Ascending aorta (tissue), 2 donors: ENCODE data around the gene HSD17B1. TPM values are rescaled to one million over a fixed set of nuclear protein-coding genes. Genes with fewer than 3 reads are reported as not detected.

Experiments
- DNase-seq, 2 donors: peaks; one replicate each; pipeline ENCODE4 v3.0.0-alpha.2; 2019; ENCODE audit warnings: low spot score in 2 of 2
- H3K27ac ChIP-seq, 2 donors: fragments of 200-600 bp; sonication (generic); one replicate each; pipeline ENCODE4 v1.5.1; 2016 to 2017; ENCODE audit warnings: mild to moderate bottlenecking in 1 of 2
- H3K27me3 ChIP-seq: fragments of 200-600 bp; sonication (generic); one replicate; pipeline ENCODE4 v1.5.1; 2017
- H3K36me3 ChIP-seq, 2 donors: fragments of 200-600 bp; sonication (generic); one replicate each; pipeline ENCODE4 v1.5.1; 2016
- H3K4me1 ChIP-seq, 2 donors: fragments of 200-600 bp; sonication (generic); one replicate each; pipeline ENCODE4 v1.5.1; 2016 to 2017; ENCODE audit warnings: mild to moderate bottlenecking in 1 of 2
- H3K4me3 ChIP-seq, 2 donors: fragments of 200-600 bp; sonication (generic); one replicate each; pipeline ENCODE4 v1.5.1; 2016 to 2017; ENCODE audit warnings: mild to moderate bottlenecking in 1 of 2
- H3K9me3 ChIP-seq, 2 donors: fragments of 200-600 bp; sonication (generic); one replicate each; pipeline ENCODE4 v1.5.1; 2016
- intact Hi-C: fragments of 100-400 bp; cut with DNase I; formaldehyde crosslinking; loops from one replicate; pipeline ENCODE4 v1.15.1; 2023
- total RNA-seq: library from RNA; depleted of rRNA; stranded (reverse); fragments of >200 nt; gene quantifications from one replicate; pipeline ENCODE4 v1.1.0, GENCODE V29; 2016
- TF ChIP-seq, protein P1 (sequence below), 3 experiments: fragments of 200-600 bp in 2 of 3; fragments of 450-650 bp in 1 of 3; sonication (generic) in 2 of 3; IDR thresholded peaks; one replicate each; pipeline ENCODE4 v1.5.1; 2016 to 2019; ENCODE audit warnings: antibody characterized with exemption in 3 of 3, mild to moderate bottlenecking in 1 of 3, moderate library complexity in 1 of 3

Gene HSD17B1
- total RNA-seq, 1 donor from 2014 or later, result not detected

- intact Hi-C loops, result loop anchor here (1.0 kb wide), 1 partner anchor 31 kb away; the partner anchor contains the start of gene NAGLU
- Histone ChIP-seq H3K27ac (peak within 1 kb of the TSS; percentile 89 to 97), H3K4me3 (peak within 1 kb of the TSS; percentile 70 to 82), H3K4me1 (peaks cover 5 to 31% of the 10 kb centered on the region in 2 donors), H3K27me3 (no peaks in the 10 kb centered on the region), H3K36me3 (peaks cover 39 to 56% of the 10 kb centered on the region in 2 donors), H3K9me3 (no peaks in the 10 kb centered on the region)
- DNase-seq, result peak; percentile 71 to 97
- TF ChIP-seq, protein P1, sequence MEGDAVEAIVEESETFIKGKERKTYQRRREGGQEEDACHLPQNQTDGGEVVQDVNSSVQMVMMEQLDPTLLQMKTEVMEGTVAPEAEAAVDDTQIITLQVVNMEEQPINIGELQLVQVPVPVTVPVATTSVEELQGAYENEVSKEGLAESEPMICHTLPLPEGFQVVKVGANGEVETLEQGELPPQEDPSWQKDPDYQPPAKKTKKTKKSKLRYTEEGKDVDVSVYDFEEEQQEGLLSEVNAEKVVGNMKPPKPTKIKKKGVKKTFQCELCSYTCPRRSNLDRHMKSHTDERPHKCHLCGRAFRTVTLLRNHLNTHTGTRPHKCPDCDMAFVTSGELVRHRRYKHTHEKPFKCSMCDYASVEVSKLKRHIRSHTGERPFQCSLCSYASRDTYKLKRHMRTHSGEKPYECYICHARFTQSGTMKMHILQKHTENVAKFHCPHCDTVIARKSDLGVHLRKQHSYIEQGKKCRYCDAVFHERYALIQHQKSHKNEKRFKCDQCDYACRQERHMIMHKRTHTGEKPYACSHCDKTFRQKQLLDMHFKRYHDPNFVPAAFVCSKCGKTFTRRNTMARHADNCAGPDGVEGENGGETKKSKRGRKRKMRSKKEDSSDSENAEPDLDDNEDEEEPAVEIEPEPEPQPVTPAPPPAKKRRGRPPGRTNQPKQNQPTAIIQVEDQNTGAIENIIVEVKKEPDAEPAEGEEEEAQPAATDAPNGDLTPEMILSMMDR (IDR thresholded peaks at IDR 0.05), result no peak
Measured at GRCh38 chr17:42566883-42567573, 14.3 kb downstream of the HSD17B1 start, which contains the start of gene MLX. Gene MLX, plus strand, starts transcription at chr17:42567100. Its CDS starts 25 bp downstream, at chr17:42567125.

DNA sequence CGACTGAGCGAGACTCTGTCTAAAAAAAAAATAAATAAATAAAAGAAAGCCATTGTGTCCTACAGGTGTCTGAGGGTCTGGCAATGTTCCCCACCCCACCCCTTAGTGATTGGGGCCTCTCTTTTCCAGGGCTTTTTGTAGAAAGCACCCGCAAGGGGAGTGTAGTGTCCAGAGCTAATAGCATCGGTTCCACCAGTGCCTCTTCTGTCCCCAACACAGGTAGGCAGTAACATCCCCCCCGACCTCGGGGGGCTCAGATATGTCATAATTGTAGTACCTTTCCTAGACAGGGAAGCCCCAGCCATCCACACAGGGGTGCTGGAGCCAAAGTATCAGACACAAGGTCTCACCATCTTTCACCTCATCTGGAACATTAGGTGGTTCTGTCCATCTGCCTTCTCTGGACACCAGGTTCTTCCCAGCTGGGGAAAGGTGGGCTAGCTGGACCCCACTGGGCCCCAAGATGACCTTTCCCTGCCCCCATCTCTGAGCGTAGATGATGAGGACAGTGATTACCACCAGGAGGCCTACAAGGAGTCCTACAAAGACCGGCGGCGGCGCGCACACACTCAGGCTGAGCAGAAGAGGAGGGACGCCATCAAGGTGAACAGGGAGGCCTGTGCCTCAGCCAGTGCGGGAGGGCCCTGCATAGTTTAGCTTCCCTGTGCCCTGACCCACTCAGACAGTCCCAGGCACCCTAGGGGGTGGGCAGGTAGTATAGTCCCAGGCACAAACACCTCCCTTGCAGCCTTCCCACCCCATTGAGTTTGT, 15.8 kb downstream of the HSD17B1 start:
- H3K9me3 ChIP-seq, result no peaks in the 10 kb centered on the region
- no peaks in the 10 kb centered on the region for H3K27me3 ChIP-seq
- H3K4me1 ChIP-seq, result peaks cover 0 to 24% of the 10 kb centered on the region in 2 donors
- no peak overlapping the region for H3K4me3 ChIP-seq
- intact Hi-C loops, result no loop called here
- H3K36me3 ChIP-seq, result peaks cover 54 to 71% of the 10 kb centered on the region in 2 donors
- TF ChIP-seq, protein P1 (IDR thresholded peaks at IDR 0.05), result no peak
- no peak for DNase-seq
- peak overlapping the region; percentile 5 to 89 for H3K27ac ChIP-seq

DNA sequence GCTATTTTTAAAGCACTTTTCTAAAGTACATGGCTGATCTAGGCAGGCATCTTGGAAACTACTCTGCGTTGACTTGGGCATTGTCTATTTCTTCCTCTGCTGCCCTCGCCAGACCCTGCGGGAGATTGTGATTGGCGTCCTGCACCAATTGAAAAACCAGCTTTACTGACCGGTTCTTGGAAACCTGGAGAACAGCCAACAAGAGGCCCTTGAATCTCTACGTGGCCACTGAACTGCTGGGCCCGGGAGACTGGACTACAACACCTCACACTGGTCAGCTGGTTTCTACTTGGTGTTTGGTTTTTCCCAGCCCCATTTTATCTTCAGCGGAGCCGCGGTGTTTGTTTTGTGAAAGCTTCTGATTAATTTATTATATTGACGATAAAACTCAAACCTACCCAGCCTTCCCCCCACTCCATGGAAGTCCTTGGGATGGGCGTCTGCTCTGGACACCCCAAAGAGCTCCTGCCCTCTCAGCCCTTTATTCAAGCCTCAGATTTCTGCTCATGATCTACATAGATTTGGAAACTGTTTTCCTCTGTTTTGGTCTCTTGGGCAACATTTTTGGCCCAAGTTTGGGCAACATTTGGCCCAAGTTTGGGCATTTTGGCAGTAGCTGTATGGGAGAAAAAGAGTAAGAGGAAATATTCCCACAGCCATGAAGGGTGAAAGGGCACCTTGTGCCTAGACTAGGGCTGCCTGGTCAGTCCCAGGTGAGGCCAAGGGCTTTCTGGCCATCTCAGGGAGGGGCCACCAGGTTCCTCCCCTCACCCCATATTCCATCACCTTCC, 18.9 kb downstream of the HSD17B1 start:
- no peak for DNase-seq
- H3K27ac ChIP-seq, result no peak overlapping the region
- no peaks in the 10 kb centered on the region for H3K27me3 ChIP-seq
- H3K36me3 ChIP-seq, result peaks cover 45 to 65% of the 10 kb centered on the region in 2 donors
- H3K4me3 ChIP-seq, result no peak overlapping the region
- TF ChIP-seq, protein P1 (IDR thresholded peaks at IDR 0.05), result no peak
- H3K9me3 ChIP-seq, result no peaks in the 10 kb centered on the region
- H3K4me1 ChIP-seq, result peaks cover 0 to 6% of the 10 kb centered on the region in 2 donors
- intact Hi-C loops, result loop anchor here (10.0 kb wide), 1 partner anchor 253 kb away; the partner anchor contains the start of gene BECN1

- H3K27me3 ChIP-seq, result no peaks in the 10 kb centered on the region
- H3K9me3 ChIP-seq, result no peaks in the 10 kb centered on the region
- H3K36me3 ChIP-seq, result peaks cover 45 to 65% of the 10 kb centered on the region in 2 donors
- DNase-seq, result no peak
- H3K27ac ChIP-seq, result no peak overlapping the region
- TF ChIP-seq, protein P1 (IDR thresholded peaks at IDR 0.05), result no peak
- H3K4me1 ChIP-seq, result peaks cover 5 to 8% of the 10 kb centered on the region in 2 donors
- H3K4me3 ChIP-seq, result no peak overlapping the region
- intact Hi-C loops, result loop anchor here (10.0 kb wide), 1 partner anchor 252 kb away; the partner anchor contains the start of gene BECN1
Measured at GRCh38 chr17:42573095-42573494, 20.4 kb downstream of the HSD17B1 start.

DNA sequence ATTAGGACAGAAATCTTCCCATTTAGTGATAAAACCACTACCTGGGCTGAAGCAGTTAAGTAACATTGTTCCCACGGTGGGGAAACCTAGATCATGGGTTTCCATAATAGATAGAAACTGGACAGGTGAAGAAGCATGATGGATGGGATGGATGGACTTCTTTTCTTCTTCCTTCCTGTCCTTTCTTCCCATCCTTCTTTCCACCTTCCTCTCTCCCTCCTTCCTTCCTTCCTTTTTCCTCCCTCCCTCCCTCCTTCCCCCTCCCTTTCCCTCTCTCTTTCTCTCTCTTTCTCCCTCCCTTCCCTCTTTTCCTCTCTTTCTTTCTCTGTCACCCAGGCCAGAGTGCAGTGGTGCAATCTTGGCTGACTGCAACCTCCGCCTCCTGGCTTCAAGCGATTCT, 21.7 kb downstream of the HSD17B1 start:
- Histone ChIP-seq H3K4me3 (no peak overlapping the region), H3K4me1 (peaks cover 5 to 12% of the 10 kb centered on the region in 2 donors), H3K9me3 (no peaks in the 10 kb centered on the region), H3K27ac (no peak overlapping the region), H3K27me3 (no peaks in the 10 kb centered on the region), H3K36me3 (peaks cover 38 to 55% of the 10 kb centered on the region in 2 donors)
- TF ChIP-seq, protein P1 (IDR thresholded peaks at IDR 0.05), result no peak
- intact Hi-C loops, result loop anchor here (10.0 kb wide), 1 partner anchor 250 kb away; the partner anchor contains the start of gene BECN1
- DNase-seq, result no peak
